SK-N-DZ (cell line): ENCODE data around the gene PIP4K2C.
"Not testable (repeated sequence)": the region's sequence is repeated elsewhere in the genome, so short reads cannot be mapped to it uniquely, and the experiment has no call there.

Experiments used
- DNase-seq: peaks from one replicate; pipeline ENCODE4 v3.0.0-alpha.2; 2015; ENCODE audit warnings: low spot score

The PIP4K2C gene

DNA sequence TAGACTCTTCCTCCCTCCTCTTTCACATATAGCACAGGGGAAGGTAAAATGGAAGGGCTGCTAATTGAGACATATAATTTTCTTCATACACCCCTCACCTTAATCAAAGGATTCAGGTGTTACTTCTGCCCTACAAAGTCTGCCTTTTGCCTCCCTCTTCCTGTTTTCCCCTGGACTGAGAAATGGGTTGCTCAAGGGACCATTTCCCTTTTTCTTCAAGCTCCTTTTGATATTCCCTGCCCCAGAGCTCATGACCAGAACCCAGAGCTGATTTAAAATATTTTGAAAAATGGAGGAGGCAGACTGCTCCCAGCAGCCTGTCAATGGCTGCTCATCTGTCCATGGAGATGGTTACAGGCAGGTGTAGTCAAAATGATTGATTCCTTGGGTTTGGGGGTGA lies 6.3 kb upstream of the PIP4K2C start:
- no peak for DNase-seq

DNA sequence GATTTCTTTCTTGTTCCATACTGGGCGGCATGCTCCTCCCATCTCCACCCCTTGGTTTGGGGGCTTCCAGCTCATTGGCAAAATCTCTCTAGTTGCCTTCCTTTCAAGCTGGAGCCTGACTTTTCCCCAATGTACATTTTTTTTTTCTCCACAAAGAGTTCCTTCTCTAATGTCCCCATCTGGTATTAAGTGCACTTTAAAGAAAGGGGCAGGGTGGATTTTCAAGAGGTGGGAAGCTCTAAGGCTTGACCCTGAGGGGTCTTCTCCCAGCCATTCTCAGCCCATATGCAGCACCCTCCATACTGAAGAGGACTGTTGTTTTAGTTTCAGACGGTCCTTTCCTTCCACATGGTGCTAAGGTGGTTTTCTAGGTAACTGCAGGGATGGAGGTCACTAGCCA lies 5.8 kb upstream of the PIP4K2C start:
- no peak for DNase-seq

DNA sequence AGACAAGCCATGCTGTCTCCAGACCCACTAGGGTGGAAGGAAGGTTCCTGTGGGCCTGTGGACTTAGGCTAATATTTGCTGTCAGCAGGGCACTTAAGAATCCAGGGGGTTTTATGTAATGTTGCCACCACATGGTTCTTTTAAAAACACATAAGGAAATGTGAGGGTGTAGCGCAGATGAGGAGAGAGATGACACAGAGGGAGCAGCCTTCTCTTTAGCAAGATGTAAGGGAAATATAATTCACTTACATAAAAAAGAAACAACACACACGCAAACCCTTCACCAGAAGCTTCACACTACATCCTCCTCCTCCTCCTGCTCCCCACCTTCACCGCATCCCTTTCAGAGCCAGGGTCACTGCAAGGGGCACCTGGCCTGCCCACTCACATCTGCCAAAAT lies 4.9 kb upstream of the PIP4K2C start:
- DNase-seq = no peak

DNA sequence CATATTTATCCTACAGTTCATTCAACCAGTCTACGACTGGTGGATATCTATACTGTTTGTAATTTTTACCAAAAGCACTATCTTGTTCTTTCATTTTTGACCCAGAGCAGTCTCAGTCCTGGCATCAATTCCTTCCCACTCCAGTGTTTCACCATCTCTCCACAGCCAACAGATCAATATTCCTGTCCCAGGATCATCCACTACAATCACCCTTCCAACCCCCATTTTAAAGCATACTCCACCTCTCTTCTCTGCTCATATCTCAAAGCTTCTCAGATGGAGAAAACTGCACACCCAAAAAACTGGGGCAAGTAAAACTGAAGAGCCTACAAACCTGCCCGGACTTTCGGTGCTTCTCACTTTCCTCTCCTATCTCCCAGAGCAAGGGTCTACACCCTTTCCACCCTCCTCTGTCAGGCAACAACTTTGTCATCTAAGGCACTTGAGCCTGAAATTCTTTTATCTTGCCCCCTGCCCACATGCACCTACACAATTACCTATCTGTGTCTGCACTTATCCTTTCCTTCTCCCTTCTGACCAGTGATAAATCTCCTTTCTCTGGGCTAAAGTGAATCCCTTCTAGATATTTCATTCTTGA lies 4.1 kb upstream of the PIP4K2C start:
- no peak for DNase-seq

DNA sequence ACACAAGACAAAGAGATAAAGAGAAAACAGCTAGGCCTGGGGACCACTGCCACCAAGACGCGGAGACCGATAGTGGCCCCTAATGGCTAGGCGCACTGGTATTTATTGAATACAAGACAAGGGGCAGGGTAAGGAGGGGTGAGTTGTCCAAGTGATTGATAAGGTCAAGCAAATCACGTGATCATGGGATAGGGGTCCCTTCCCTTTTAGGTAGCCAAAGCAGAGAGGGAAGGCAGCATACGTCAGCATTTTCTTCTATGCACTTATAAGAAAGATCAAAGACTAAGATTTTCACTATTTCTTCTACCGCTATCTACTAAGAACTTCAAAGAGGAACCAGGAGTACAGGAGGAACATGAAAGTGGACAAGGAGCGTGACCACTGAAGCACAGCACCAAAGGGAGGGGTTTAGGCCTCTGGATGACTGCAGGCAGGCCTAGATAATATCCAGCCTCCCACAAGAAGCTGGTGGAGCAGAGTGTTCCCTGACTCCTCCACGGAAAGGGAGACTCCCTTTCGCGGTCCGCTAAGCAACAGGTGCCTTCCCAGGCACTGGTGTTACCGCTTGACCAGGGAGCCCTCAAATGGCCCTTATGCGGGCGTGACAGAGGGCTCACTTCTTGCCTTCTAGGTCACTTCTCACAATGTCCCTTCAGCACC lies 1.9 kb upstream of the PIP4K2C start:
- DNase-seq = not testable (repeated sequence)

DNA sequence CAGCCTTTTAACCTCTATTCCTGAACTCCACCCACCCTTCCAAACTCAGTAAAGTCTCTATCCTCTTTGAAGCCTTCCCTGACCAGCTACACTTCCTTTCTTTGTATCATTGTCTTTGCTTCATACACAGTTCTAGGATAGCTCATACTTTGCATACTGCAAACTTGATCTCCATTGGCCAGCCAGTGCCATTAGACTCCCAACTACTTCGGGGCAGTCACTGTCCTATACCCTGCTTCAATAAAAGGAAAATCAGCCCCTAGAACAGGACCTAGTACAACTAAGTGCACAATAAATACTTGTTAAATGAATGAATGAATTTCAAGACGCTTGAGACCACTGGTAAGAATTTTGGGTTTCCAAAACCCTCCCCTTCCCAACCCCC lies 521 bp upstream of the PIP4K2C start:
- DNase-seq = no peak

DNA sequence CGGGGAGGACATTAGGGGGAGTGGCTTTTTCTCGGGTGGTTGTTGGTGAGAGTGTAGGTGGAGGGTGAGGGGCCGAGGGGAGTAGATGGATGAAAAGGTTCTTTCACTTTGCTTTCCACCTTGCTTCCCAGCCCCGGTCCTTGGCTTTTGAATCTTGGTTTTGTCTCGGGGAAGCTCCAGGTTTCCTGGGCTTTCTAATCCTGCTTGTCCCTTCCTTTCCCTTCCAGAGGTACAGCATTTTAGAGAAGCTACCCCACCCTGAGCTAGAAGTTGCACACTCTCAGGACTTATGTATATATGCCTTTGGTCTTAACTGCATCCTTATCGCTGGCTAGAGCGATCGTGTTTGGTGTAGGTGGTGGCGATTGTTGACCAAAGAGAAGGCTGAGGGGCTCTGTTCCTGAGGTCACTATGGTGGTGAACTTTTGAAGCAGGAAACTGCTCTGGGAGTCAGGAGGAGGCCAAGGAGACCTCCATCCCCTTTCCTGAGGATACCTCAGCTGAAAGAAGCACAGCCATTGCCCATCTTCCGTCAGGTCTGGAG lies 862 bp downstream of the PIP4K2C start:
- no peak for DNase-seq

DNA sequence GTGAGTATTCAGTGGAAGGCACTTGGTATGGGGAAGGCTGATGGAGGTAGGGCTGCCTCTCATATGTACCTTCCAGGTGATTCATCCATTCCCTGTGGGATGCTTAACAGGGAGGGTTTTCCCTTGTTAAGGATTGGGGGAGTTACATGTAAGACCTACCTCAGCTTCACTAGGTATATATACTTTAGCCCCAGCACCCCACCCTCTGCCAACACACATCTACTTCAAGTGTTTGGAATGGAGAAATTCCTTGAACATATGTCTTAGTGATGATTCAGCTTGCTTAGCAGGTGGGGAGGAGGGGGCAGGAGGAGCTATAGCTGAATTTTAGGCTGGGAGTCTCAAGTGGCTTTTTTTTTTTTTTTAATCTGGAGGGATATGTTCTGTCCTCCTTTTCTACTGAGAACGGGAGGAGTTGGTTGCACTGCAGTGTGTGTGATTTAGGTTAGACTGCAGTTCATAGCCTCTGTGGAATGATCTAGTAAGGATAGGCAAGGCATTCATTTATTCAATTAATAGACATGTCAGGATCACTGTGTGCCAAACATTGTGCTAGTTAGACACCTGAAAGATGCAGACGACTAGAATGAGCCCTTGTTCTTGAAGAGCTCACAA lies 1.7 kb downstream of the PIP4K2C start:
- DNase-seq = no peak

DNA sequence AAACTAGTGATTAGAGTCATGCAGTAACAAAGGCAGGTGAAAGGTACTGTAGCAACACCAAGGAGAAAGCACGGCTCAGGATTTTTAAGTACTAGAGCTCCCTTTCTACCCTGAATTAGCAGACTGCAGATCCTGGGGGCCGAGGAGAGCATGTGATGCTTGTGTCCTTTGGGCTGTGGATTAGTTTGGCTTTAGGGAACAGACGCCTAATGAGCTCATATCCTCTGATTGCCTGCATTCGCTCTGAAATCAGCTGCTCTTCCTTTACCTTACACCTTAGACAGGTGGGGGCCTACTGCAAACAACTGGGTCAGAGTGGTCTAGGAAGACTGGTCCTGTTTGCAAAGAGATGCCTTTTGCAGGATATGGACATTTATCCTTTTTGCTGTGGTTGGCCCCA lies 2.2 kb downstream of the PIP4K2C start:
- no peak for DNase-seq

DNA sequence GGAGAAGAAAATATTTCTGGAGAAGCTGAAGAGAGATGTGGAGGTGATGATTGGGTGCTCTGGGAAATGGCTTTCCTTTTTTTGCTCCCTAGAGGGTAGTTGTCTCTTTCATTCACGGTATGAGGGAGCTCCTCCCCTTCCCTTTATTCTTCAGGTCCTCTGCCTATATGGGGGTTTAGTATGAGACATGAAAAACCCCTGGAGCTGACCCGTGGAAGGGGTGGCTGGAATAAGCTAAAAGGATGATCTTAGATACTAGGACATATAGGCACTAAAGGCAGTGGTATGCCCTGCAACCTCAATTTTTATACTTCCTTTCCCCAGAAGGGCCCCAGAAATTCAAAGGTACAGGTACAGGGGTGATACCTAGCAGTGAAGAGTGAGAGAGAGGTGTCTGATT lies 9.4 kb downstream of the PIP4K2C start:
- no peak for DNase-seq

DNA sequence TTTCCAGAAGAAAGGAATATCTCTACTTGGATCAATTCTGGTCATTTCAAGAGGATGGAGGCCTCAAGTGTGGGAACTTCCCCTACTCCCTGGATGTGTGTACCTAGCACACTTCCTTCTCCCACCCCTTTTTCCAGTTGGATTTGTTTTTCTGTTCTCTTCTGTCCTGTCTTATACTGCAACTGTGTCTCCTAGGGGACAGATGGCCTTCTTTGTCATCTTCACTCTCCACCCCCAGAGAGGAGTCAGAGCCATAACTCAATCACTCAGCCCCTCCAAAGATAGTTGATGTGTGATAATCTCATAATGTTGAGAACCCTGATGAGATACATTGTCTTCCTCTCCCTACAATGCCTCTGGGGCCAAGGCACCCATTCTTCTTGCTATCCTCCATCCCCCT lies 11.6 kb downstream of the PIP4K2C start:
- no peak for DNase-seq

DNA sequence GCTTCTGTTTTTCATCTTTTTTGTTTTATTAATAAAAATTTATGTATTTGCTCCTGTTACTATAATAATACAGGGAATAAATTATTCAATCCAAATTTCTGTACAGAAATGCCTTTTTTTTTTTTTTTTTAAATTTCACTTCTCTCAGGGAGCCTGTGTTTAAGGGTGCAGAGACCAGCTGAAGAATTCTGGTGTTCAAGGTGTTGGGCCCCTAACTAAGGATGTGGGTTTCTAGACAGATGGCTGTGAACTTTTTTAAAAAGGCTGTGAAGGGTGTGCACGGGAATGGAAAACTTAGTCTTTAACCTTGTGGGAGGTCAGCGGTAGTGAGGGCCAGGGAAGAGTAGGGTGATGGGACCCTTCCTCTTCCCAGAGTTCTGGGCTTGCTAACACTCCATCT lies 12.3 kb downstream of the PIP4K2C start:
- DNase-seq = no peak

DNA sequence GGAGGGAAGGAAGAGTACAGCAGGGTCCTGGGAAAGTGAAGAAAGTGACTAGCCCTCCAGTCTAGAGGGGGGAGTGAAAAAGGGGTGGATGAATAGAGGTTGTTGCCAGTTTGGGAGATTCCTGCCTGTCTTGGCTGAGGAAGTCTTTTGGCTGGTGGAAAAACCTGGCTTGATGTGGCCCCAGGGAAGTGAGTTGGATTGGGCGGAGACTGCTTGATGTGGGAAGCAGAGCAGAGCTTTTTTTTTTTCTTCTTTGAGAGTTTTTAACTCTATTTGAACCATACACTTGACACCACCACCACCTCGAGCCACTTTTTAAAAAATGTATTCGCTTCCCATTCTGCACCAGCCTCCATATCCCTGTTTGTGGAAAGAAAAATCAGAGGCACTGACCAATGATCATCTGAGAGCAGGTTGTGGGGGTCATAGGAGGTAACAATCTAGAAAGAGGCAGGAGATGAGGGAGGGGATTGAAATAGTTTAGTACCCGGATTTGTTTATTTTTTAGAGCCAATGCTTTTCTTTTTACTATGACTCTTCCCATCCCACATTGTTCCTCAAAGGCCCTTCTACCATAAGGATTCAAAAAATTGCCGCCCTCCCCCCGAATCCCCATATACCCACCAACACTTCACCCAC lies 12.9 kb downstream of the PIP4K2C start:
- DNase-seq = no peak

DNA sequence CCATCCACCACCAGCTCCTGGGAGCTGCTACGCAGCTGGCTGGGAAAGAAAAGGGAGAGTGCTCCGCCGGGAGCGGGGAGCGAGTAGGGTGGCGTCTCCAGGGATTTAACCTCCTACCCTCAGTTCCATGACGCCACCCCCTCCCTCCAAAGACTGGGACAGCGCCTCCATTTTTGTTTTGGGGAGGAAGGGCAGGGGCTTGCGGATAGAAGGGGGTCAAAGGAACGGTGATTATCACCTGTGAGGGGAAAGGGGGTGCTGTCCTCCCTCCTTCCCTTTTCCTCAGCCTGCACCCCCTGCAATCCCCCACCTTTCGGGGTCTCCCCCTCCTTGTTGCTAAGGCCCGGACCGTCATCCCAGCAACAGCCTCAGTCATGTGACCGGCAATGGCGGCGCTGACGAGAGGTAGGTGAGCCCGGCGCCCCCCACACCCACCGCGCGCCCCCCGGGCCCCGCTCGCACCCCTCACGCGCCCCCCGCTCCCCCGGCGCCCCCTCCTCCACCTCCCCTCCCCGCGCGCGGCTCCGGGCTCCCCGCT lies 13.5 kb downstream of the PIP4K2C start, which contains the start of gene DTX3:
TSS of gene DTX3 (plus strand) at position 371 of the 538 bp plus-strand sequence. CDS start 1,694 bp downstream, outside the sequence.
- DNase-seq = no peak

DNA sequence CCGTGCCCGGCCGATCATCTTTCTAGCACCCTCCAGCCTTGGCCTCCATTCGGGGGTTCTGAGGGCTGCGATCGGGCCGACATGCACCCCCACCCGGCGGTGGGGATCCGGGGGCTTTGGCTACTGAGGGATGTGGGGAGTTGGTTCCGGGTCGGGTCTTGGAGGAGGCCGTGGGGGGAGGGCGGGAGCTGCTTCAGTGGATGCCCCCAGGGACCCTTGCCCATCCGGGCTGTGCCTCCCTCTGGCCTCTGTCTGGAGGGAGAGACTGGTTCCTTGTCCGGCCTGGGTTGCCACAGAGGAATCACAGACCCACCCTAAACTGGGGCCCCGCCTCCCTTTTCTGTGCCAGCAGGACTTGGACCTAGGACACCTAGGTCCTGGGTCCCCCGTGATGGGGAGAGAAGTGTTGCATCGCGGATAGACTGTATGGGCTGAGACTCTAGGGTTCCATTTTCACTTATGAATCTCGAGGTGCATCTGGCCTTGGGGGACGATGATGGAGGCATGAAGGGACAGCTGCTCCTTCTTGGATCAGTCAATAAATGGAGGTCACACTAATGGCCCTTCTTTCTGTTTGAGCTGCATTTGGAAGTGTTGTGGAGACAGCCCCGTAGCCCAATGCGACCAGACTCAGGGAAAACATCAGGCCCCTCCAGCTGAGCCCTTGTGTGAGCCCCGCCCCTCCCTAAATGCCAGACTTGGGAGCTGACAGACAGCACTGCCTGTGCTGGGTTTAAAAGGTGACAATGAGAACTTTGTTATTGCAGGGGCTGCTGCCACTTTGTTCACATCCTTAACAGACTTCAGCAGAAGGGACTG lies 14.2 kb downstream of the PIP4K2C start:
- DNase-seq = no peak

DNA sequence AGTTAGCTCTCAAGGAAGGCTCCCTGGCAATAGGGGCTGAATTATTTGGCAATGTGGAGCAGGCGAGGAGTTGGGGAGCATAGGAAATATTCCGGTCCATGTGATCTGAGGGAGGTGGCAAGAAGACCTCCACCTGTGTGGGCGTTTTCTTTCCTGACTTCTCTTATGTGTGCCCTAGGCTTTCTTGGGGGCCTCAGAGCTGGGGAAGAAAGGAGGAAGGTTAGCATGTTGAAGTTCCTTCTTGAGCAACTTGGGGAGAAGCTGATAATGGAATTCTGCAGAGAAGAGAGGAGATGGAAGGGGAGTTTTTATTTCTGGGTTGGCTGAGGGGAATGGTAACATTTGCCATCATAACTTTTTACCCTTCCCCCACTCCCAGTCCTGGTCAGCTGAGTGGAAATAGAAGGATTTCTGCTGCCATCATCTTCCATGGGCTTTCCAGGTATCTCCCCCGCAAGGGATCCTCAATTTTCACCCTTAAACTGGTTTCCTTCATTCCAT lies 14.9 kb downstream of the PIP4K2C start:
- no peak for DNase-seq

DNA sequence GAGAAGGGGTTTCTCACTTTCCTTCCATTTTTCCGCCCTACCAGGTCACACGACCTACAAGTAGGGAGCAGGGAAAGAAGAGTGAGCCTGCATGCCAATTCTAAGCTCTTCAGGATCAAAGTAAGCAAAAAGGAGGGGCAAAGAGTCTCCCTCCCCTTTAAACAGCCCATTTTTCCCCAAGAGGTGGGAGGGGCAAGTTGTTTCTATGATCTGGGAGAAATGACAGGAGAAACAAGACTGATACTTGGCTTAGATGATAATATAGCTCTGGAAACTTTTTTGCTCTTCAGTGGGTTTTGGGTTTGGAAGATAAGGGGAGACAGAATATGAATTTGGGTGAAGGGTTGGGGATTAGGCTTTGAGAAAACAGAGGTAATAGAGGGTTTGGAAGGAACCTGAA lies 15.4 kb downstream of the PIP4K2C start:
- DNase-seq = no peak

DNA sequence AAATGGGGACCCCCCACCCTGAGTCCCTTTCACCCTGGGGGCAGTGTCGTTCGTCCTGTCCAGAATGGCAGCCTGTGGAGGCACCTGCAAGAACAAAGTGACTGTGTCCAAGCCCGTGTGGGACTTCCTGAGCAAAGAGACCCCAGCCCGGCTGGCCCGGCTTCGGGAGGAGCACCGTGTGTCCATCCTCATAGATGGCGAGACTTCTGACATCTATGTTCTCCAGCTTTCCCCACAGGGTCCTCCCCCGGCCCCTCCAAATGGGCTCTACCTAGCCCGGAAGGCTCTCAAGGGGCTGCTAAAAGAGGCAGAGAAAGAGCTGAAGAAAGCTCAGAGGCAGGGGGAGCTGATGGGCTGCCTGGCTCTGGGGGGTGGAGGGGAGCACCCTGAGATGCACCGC lies 15.8 kb downstream of the PIP4K2C start:
- DNase-seq = no peak

DNA sequence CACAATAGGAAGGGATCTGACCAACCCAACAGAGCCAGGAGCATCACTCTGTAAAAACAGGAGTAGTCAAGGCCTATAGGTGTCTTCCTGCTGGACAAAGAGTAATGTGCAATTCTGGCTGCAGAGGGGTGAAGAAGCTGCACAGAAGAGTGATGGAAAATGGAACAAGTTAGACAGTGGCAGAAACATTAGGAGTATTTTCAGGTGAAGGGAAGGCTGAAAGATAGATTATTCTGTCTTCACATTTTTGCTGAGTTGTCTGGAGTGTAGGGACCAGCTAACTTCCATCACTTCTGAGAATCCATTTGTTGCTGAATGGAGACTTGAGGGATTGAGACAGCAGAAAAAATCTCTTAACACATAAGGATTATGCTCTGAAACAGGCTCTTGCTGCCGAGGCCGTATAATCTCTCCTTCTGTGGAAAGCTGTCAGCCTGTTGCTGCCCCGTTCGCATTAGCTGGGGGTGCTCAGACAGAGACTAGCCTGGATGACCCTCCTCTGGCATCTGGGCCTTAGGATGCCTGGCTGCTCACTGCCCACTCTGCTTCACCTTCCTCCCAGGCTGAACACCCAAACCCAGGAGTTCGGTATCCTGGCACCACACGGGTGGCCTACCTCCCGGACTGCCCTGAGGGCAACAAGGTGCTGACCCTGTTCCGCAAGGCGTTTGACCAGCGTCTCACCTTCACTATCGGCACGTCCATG lies 17.1 kb downstream of the PIP4K2C start:
- no peak for DNase-seq

DNA sequence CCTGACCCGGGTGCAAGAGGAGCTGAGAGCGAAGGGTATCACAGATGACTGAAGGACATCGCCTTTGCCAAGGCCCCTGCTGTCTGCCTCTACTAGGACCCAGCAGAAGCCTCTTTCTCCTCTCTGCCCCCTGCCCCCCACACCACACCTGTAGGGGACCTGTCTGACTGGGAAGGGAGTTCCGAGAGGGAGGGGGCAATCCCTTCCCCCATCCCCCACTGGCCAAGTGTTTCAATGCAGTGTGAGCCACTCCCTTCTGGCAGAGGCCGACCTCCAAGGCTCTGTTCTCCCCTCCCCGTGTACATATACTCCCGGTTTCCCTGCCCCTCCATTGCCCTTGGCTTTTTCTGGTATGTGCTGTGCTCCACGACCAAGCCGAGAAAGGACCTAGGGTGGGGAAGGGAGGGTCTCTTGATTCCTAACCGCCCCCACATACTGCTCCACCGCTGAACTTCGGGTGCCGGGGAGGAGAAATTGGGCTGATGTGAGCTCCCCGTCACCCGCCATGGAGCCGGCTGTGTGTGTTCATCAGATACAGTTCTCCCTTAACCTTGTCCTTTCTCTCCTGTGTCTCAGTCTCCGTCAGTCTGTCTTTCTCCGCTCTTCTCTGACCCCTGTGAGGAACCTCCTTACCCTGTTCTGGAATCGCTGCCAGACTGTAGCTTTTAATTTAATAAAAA lies 18.2 kb downstream of the PIP4K2C start:
- no peak for DNase-seq
